Measurements from ENCODE around the gene MRPS31.

The MRPS31 gene

GRCh38 chr13:40796649-40797048 is 25.7 kb upstream of the MRPS31 start:
- TF ChIP-seq CTCF (IDR thresholded peaks at IDR 0.05) = no peak

- TF ChIP-seq CTCF (IDR thresholded peaks at IDR 0.05) = no peak
Observed at GRCh38 chr13:40794414-40795368, 23.7 kb upstream of the MRPS31 start.

GRCh38 chr13:40793339-40793738 is 22.3 kb upstream of the MRPS31 start:
- TF ChIP-seq CTCF (IDR thresholded peaks at IDR 0.05) = no peak

GRCh38 chr13:40792284-40793051 is 21.5 kb upstream of the MRPS31 start:
- TF ChIP-seq CTCF (IDR thresholded peaks at IDR 0.05) = no peak

- no peak for TF ChIP-seq CTCF (IDR thresholded peaks at IDR 0.05)
Observed at GRCh38 chr13:40790154-40790616, 19.2 kb upstream of the MRPS31 start.

- TF ChIP-seq CTCF (IDR thresholded peaks at IDR 0.05) = no peak; the same call in 1 of the 2 replicates
Observed at GRCh38 chr13:40789275-40790153, 18.5 kb upstream of the MRPS31 start, which contains the start of gene SLC25A15. Gene SLC25A15, plus strand, starts transcription at chr13:40789611. Its CDS starts 3,616 bp downstream, at chr13:40793227.

- no peak for TF ChIP-seq CTCF (IDR thresholded peaks at IDR 0.05)
Observed at GRCh38 chr13:40787062-40787461, 16.1 kb upstream of the MRPS31 start.

Data from LNCAP (cell line).